ENCODE data around the gene SELENBP1.

DNA sequence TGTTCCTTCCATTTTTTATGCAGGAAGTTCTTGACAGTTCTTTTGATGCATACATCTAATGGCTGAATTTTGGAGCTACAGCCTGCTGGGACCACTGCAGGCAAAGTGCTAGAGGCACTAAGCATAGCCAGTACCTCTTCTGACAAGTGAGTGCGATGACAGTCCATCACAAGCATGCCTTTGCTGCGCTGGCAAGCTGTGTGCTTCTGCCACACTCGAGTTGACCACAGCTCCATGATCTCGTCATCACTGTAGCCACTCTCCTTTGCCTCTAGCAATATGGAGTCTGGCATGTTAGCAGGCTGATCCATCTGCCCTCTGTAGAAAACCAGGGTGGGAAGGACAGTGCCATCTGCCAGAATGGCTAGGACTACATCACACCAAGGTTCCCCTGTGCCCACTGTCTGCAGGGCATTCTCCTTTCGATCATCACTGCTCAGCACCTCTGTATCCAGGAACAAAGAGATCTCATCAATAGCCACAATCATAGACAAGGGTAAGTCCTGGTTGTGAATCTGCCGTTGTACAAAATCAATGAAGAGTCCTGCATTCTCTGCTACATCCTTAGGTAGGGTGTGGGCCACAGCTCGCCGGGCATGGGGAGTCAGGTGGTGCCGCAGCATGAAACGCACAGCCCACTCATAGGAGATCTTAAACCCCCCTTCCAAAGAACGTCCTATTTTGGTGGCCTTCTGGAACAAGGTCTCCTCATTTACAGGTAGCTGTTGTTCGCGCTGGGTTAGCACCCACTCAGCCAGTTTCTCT, 32.9 kb upstream of the SELENBP1 start:
- TF ChIP-seq, protein P1, sequence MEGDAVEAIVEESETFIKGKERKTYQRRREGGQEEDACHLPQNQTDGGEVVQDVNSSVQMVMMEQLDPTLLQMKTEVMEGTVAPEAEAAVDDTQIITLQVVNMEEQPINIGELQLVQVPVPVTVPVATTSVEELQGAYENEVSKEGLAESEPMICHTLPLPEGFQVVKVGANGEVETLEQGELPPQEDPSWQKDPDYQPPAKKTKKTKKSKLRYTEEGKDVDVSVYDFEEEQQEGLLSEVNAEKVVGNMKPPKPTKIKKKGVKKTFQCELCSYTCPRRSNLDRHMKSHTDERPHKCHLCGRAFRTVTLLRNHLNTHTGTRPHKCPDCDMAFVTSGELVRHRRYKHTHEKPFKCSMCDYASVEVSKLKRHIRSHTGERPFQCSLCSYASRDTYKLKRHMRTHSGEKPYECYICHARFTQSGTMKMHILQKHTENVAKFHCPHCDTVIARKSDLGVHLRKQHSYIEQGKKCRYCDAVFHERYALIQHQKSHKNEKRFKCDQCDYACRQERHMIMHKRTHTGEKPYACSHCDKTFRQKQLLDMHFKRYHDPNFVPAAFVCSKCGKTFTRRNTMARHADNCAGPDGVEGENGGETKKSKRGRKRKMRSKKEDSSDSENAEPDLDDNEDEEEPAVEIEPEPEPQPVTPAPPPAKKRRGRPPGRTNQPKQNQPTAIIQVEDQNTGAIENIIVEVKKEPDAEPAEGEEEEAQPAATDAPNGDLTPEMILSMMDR (IDR thresholded peaks at IDR 0.05 in 8 of 11, conservative IDR thresholded peaks at IDR 0.05 in 3 of 11) = no peak
- no peak for TF ChIP-seq POLR2A (IDR thresholded peaks at IDR 0.05)
- no peak for TF ChIP-seq POLR2AphosphoS5 (IDR thresholded peaks at IDR 0.05)

All from spleen (tissue), 7 donors.